Esophagus squamous epithelium (tissue), 5 donors: ENCODE measurements around the gene KCNAB3. TPM values are rescaled to one million over a fixed set of nuclear protein-coding genes. Genes with fewer than 3 reads are reported as not detected.

Source experiments
- DNase-seq: peaks from one replicate; lab custom pipeline; 2025; lab: John Stamatoyannopoulos, UW
- H3K27ac ChIP-seq, 4 donors: fragments of 200-600 bp; sonication (generic); one replicate each; pipeline ENCODE4 v1.5.1; 2016 to 2019; ENCODE audit warnings: mild to moderate bottlenecking in 1 of 4
- H3K27me3 ChIP-seq, 4 donors: fragments of 200-600 bp; sonication (generic); 1 replicate in 3 of 4; 2 replicates in 1 of 4; pipeline versions ENCODE4 v1.5.1 to v1.6.0; 2017 to 2021; ENCODE audit warnings: antibody characterized with exemption in 1 of 4
- H3K36me3 ChIP-seq, 3 donors: fragments of 200-600 bp; sonication (generic); one replicate each; pipeline ENCODE4 v1.5.1; 2016 to 2019
- H3K4me1 ChIP-seq, 3 donors: fragments of 200-600 bp; sonication (generic); one replicate each; pipeline ENCODE4 v1.5.1; 2017 to 2019
- H3K4me3 ChIP-seq, 4 donors: fragments of 200-600 bp; sonication (generic); 1 replicate in 3 of 4; 2 replicates in 1 of 4; pipeline ENCODE4 v1.5.1; 2016 to 2019; ENCODE audit warnings: mild to moderate bottlenecking in 2 of 4, moderate library complexity in 1 of 4
- H3K9me3 ChIP-seq, 3 donors: fragments of 200-600 bp; sonication (generic); one replicate each; pipeline ENCODE4 v1.5.1; 2016 to 2019
- POLR2A ChIP-seq, 4 donors: fragments of 450-650 bp; IDR thresholded peaks; one replicate each; pipeline ENCODE4 v1.6.1; 2017; ENCODE audit warnings: antibody characterized with exemption in 4 of 4, mild to moderate bottlenecking in 4 of 4, moderate library complexity in 3 of 4
- WGBS, 2 donors: methylation state at CpG; one replicate each; pipeline ENCODE4 v1.1.5; 2018; 5-methylcytosine and 5-hydroxymethylcytosine counted together
- intact Hi-C: fragments of 100-400 bp; cut with DNase I; formaldehyde crosslinking; loops from one replicate; pipeline ENCODE4 v1.15.0; 2022
- total RNA-seq, 4 donors: library from RNA; depleted of rRNA; stranded (reverse); fragments of >200 nt; gene quantifications; one replicate each; pipeline ENCODE4 v1.1.0, GENCODE V29; 2016
- TF ChIP-seq, protein P1 (sequence below), 6 experiments: fragments of 450-650 bp in 4 of 6; fragments of 200-600 bp in 2 of 6; sonication (generic) in 2 of 6; IDR thresholded peaks; one replicate each; pipeline ENCODE4 v1.5.1; 2016 to 2019; ENCODE audit warnings: antibody characterized with exemption in 6 of 6, mild to moderate bottlenecking in 4 of 6, moderate library complexity in 4 of 6
- donor health status: DM: yes; HTN: yes; CAD: no.

KCNAB3 gene
- total RNA-seq, 4 donors from 2014 or later = 0.95 to 1.1 TPM; not detected in 2

DNA sequence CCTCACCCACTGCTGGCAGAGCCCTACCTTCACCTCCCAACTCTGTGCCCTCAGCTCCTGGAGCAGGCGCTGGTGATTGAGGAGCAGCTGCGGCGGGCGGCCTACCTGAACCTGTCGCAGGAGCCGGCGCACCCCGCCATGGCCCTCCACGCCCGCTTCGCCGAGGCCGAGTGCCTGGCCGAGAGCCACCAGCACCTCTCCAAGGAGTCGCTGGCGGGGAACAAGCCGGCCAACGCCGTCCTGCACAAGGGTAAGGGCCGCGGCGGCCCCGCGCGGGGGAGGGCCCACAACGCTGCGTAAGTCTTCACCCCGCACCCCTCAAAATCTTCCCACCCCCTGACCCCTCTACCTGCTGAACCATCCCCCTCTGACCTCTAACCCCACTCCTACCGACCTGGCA is 20.6 kb downstream of the KCNAB3 start:
- Histone ChIP-seq H3K4me1 (peaks cover 0 to 13% (median 5%) of the 10 kb centered on the region in 3 donors), H3K27ac (no peak overlapping the region), H3K36me3 (peaks cover 34 to 83% (median 61%) of the 10 kb centered on the region in 3 donors), H3K4me3 (no peak overlapping the region), H3K9me3 (no peaks in the 10 kb centered on the region), H3K27me3 (no peaks in the 10 kb centered on the region)
- intact Hi-C loops = loop anchor here (5.0 kb wide), 1 partner anchor 138 kb away; no protein-coding TSS in a partner anchor
- WGBS, 2 donors = 90 to 91% methylated on average over 19 to 21 of the region's 29 CpGs
- DNase-seq = no peak
- TF ChIP-seq, protein P1, sequence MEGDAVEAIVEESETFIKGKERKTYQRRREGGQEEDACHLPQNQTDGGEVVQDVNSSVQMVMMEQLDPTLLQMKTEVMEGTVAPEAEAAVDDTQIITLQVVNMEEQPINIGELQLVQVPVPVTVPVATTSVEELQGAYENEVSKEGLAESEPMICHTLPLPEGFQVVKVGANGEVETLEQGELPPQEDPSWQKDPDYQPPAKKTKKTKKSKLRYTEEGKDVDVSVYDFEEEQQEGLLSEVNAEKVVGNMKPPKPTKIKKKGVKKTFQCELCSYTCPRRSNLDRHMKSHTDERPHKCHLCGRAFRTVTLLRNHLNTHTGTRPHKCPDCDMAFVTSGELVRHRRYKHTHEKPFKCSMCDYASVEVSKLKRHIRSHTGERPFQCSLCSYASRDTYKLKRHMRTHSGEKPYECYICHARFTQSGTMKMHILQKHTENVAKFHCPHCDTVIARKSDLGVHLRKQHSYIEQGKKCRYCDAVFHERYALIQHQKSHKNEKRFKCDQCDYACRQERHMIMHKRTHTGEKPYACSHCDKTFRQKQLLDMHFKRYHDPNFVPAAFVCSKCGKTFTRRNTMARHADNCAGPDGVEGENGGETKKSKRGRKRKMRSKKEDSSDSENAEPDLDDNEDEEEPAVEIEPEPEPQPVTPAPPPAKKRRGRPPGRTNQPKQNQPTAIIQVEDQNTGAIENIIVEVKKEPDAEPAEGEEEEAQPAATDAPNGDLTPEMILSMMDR (IDR thresholded peaks at IDR 0.05) = no peak
- TF ChIP-seq POLR2A (IDR thresholded peaks at IDR 0.05) = no peak

DNA sequence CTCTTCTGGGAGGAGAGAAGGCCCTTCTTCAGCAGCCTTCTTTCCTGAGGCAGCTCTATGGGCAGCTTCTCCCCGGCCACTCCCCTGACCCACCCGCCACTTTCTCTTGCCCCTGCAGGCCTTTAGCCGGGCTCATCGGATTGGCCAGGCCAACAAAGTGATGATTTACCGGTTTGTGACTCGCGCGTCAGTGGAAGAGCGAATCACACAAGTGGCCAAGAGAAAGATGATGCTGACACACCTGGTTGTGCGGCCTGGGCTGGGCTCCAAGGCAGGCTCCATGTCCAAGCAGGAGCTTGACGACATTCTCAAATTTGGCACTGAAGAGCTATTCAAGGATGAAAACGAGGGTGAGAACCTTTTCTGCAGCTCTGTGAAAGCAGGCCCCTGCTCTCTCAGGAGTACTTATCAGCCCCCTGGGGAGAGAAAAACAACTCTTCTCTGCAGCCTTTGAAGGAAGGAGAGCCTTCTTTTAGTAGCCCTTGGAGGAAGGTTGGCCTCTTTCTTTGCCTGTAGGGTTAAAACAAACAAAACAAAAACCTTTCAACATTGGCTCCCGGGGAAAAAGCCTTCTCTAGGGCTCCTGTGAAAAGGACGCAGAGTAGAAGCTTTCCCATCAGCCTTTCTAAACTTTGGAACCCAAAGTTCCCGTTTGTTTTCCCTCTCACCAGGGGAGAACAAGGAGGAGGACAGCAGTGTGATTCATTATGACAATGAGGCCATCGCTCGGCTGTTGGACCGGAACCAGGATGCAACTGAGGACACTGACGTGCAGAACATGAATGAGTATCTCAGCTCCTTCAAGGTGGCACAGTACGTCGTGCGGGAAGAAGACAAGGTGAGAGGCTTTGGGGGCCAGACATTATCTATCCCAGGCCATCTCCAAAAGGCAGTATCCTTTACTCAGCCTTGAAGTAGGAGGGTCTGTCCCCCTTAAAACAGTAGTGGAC is 26.2 kb downstream of the KCNAB3 start:
- H3K9me3 ChIP-seq = no peaks in the 10 kb centered on the region
- intact Hi-C loops = no loop called here
- H3K27me3 ChIP-seq = no peaks in the 10 kb centered on the region
- DNase-seq = no peak
- H3K27ac ChIP-seq = no peak overlapping the region
- H3K4me1 ChIP-seq = no peaks in the 10 kb centered on the region
- WGBS, 2 donors = 64 to 65% methylated on average over 16 to 20 of the region's 22 CpGs
- H3K4me3 ChIP-seq = no peak overlapping the region
- TF ChIP-seq, protein P1 (IDR thresholded peaks at IDR 0.05) = no peak
- TF ChIP-seq POLR2A (IDR thresholded peaks at IDR 0.05) = no peak
- H3K36me3 ChIP-seq = peaks cover 47 to 100% (median 68%) of the 10 kb centered on the region in 3 donors

DNA sequence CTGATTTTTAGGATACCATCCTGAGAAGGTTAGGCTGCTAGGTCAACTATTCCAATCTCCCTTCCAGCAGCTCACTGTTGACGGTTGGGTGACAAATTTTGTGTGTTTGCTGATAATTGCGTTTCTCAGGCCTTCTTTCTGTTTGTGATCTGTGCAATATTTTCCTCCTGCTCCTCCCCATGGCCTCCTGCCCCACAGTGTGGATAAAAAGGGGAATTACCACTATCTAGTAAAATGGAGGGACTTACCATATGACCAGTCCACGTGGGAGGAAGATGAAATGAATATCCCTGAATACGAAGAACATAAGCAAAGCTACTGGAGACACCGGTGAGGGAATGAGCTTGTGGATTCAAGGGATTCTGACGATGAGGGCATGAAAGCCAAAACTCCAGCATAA is 31.9 kb downstream of the KCNAB3 start:
- Histone ChIP-seq H3K4me1 (no peaks in the 10 kb centered on the region), H3K36me3 (peaks cover 34 to 100% (median 59%) of the 10 kb centered on the region in 3 donors), H3K27me3 (no peaks in the 10 kb centered on the region), H3K27ac (no peak overlapping the region), H3K9me3 (no peaks in the 10 kb centered on the region), H3K4me3 (no peak overlapping the region)
- intact Hi-C loops = no loop called here
- DNase-seq = no peak
- TF ChIP-seq, protein P1 (IDR thresholded peaks at IDR 0.05) = peak in 5 of 6 experiments; percentile 27 to 65 (median 47)
- no peak for TF ChIP-seq POLR2A (IDR thresholded peaks at IDR 0.05)
- 38% methylated on average over 6 of the region's 6 CpGs for WGBS, 2 donors

DNA sequence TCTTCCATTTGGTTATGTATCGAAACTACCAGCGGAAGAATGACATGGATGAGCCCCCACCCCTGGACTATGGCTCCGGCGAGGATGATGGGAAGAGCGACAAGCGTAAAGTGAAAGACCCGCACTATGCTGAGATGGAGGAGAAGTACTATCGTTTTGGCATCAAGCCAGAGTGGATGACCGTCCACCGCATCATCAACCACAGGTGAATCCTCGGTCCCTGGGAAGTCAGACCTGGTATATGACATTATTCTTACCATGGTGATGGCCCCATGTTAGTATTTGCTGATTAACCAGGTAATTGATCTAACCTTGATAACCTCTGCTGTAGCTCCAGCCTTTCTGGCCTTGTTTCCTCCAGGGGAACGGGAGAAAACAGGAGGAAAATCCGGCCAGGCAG is 32.6 kb downstream of the KCNAB3 start:
- H3K36me3 ChIP-seq = peaks cover 33 to 100% (median 58%) of the 10 kb centered on the region in 3 donors
- DNase-seq = no peak
- H3K27ac ChIP-seq = no peak overlapping the region
- H3K4me1 ChIP-seq = no peaks in the 10 kb centered on the region
- no peaks in the 10 kb centered on the region for H3K27me3 ChIP-seq
- no peak overlapping the region for H3K4me3 ChIP-seq
- H3K9me3 ChIP-seq = no peaks in the 10 kb centered on the region
- intact Hi-C loops = no loop called here
- WGBS, 2 donors = 82 to 87% methylated on average over 11 to 13 of the region's 13 CpGs
- TF ChIP-seq, protein P1 (IDR thresholded peaks at IDR 0.05) = no peak
- TF ChIP-seq POLR2A (IDR thresholded peaks at IDR 0.05) = no peak

DNA sequence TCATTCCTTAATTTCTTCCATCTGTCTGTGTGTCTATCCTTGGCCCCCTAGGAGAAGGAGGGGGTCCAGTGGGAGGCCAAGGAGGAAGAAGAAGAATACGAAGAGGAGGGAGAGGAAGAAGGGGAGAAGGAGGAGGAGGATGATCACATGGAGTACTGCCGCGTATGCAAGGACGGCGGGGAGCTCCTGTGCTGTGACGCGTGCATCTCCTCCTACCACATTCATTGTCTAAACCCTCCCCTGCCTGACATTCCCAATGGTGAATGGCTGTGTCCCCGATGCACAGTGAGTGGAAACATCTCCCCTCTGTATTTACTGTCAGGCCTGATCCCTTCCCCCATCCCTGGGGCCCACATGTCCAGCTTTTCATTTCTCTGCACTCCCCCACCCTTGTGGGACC is 34.8 kb downstream of the KCNAB3 start:
- peaks cover 2 to 10% (median 3%) of the 10 kb centered on the region in 3 donors for H3K4me1 ChIP-seq
- 87% methylated on average over 6 to 8 of the region's 8 CpGs for WGBS, 2 donors
- TF ChIP-seq, protein P1 (IDR thresholded peaks at IDR 0.05) = no peak
- TF ChIP-seq POLR2A (IDR thresholded peaks at IDR 0.05) = no peak
- no peak overlapping the region for H3K27ac ChIP-seq
- H3K27me3 ChIP-seq = no peaks in the 10 kb centered on the region
- H3K36me3 ChIP-seq = peaks cover 34 to 100% (median 56%) of the 10 kb centered on the region in 3 donors
- no peak overlapping the region for H3K4me3 ChIP-seq
- no peaks in the 10 kb centered on the region for H3K9me3 ChIP-seq
- intact Hi-C loops = no loop called here
- DNase-seq = no peak
